ENCODE measurements around the gene DAB2IP.
"Not testable (repeated sequence)": the region's sequence is repeated elsewhere in the genome, so short reads cannot be mapped to it uniquely, and the experiment has no call there.

Gene DAB2IP

GRCh38 chr9:121612511-121612998 is 38.9 kb upstream of the DAB2IP start:
- H3K36me3 ChIP-seq (ENCODE audit: low read depth): no peaks in the 10 kb centered on the region
- H3K4me3 ChIP-seq (ENCODE audit: severe bottlenecking): no peak overlapping the region
- TF ChIP-seq CTCF (IDR thresholded peaks at IDR 0.05; ENCODE audit: poor library complexity, severe bottlenecking): no peak
- H3K27ac ChIP-seq (ENCODE audit: poor library complexity, severe bottlenecking): no peak overlapping the region
- ATAC-seq (ENCODE audit: low read depth) (peak; percentile 69), DNase-seq (ENCODE audit: low spot score) (no peak)
- H3K9me3 ChIP-seq (ENCODE audit: severe bottlenecking): no peaks in the 10 kb centered on the region
- H3K4me1 ChIP-seq (ENCODE audit: insufficient read depth, poor library complexity, severe bottlenecking): peaks cover 17% of the 10 kb centered on the region
- no peaks in the 10 kb centered on the region for H3K27me3 ChIP-seq (ENCODE audit: insufficient read depth, poor library complexity, severe bottlenecking)

GRCh38 chr9:121613009-121613752 is 38.3 kb upstream of the DAB2IP start:
- no peak overlapping the region for H3K4me3 ChIP-seq (ENCODE audit: severe bottlenecking)
- no peaks in the 10 kb centered on the region for H3K36me3 ChIP-seq (ENCODE audit: low read depth)
- H3K4me1 ChIP-seq (ENCODE audit: insufficient read depth, poor library complexity, severe bottlenecking): peaks cover 17% of the 10 kb centered on the region
- no peak for DNase-seq (ENCODE audit: low spot score)
- no peaks in the 10 kb centered on the region for H3K9me3 ChIP-seq (ENCODE audit: severe bottlenecking)
- TF ChIP-seq CTCF (IDR thresholded peaks at IDR 0.05; ENCODE audit: poor library complexity, severe bottlenecking): no peak
- H3K27me3 ChIP-seq (ENCODE audit: insufficient read depth, poor library complexity, severe bottlenecking): no peaks in the 10 kb centered on the region
- H3K27ac ChIP-seq (ENCODE audit: poor library complexity, severe bottlenecking): no peak overlapping the region
- no peak for ATAC-seq (ENCODE audit: low read depth)

GRCh38 chr9:121616123-121616755 is 35.2 kb upstream of the DAB2IP start:
- no peaks in the 10 kb centered on the region for H3K27me3 ChIP-seq (ENCODE audit: insufficient read depth, poor library complexity, severe bottlenecking)
- no peak overlapping the region for H3K4me3 ChIP-seq (ENCODE audit: severe bottlenecking)
- TF ChIP-seq CTCF (IDR thresholded peaks at IDR 0.05; ENCODE audit: poor library complexity, severe bottlenecking): no peak
- H3K27ac ChIP-seq (ENCODE audit: poor library complexity, severe bottlenecking): no peak overlapping the region
- no peaks in the 10 kb centered on the region for H3K9me3 ChIP-seq (ENCODE audit: severe bottlenecking)
- H3K36me3 ChIP-seq (ENCODE audit: low read depth): no peaks in the 10 kb centered on the region
- peaks cover 14% of the 10 kb centered on the region for H3K4me1 ChIP-seq (ENCODE audit: insufficient read depth, poor library complexity, severe bottlenecking)
- DNase-seq (ENCODE audit: low spot score) (no peak), ATAC-seq (ENCODE audit: low read depth) (no peak)

- peaks cover under 1% of the 10 kb centered on the region for H3K4me1 ChIP-seq (ENCODE audit: insufficient read depth, poor library complexity, severe bottlenecking)
- H3K27me3 ChIP-seq (ENCODE audit: insufficient read depth, poor library complexity, severe bottlenecking): no peaks in the 10 kb centered on the region
- DNase-seq (ENCODE audit: low spot score): no peak
- H3K36me3 ChIP-seq (ENCODE audit: low read depth): no peaks in the 10 kb centered on the region
- H3K4me3 ChIP-seq (ENCODE audit: severe bottlenecking): no peak overlapping the region
- ATAC-seq (ENCODE audit: low read depth): no peak
- no peak overlapping the region for H3K27ac ChIP-seq (ENCODE audit: poor library complexity, severe bottlenecking)
- no peaks in the 10 kb centered on the region for H3K9me3 ChIP-seq (ENCODE audit: severe bottlenecking)
- no peak for TF ChIP-seq CTCF (IDR thresholded peaks at IDR 0.05; ENCODE audit: poor library complexity, severe bottlenecking)
Observed at GRCh38 chr9:121618504-121618903, 32.9 kb upstream of the DAB2IP start.

GRCh38 chr9:121618910-121619309 is 32.5 kb upstream of the DAB2IP start:
- not testable (repeated sequence) for H3K27me3 ChIP-seq (ENCODE audit: insufficient read depth, poor library complexity, severe bottlenecking); DNase-seq (ENCODE audit: low spot score); H3K27ac ChIP-seq (ENCODE audit: poor library complexity, severe bottlenecking); ATAC-seq (ENCODE audit: low read depth); H3K4me3 ChIP-seq (ENCODE audit: severe bottlenecking); H3K36me3 ChIP-seq (ENCODE audit: low read depth); H3K9me3 ChIP-seq (ENCODE audit: severe bottlenecking); H3K4me1 ChIP-seq (ENCODE audit: insufficient read depth, poor library complexity, severe bottlenecking)
